T-helper 1 cell treated with Interleukin-12 subunit alpha and Interleukin-12 subunit beta and Interleukin-4 antibody, amounts not matched to agents 30 ng/mL and 1 ng/mL, for 36 hours (primary cell): ENCODE results near the gene UBAC2. TPM values are rescaled to one million over a fixed set of nuclear protein-coding genes. Genes with fewer than 3 reads are reported as not detected.

ENCODE experiments used
- intact Hi-C: fragments of 100-400 bp; cut with micrococcal nuclease; formaldehyde crosslinking; loops from one replicate; pipeline ENCODE4 v1.15.1; 2024
- total RNA-seq: library from RNA; stranded (reverse); gene quantifications from 2 replicates; pipeline ENCODE4 v1.2.3, GENCODE V29; 2022

Gene UBAC2
- total RNA-seq, 1 donor from 2014 or later = 50.0 TPM

DNA sequence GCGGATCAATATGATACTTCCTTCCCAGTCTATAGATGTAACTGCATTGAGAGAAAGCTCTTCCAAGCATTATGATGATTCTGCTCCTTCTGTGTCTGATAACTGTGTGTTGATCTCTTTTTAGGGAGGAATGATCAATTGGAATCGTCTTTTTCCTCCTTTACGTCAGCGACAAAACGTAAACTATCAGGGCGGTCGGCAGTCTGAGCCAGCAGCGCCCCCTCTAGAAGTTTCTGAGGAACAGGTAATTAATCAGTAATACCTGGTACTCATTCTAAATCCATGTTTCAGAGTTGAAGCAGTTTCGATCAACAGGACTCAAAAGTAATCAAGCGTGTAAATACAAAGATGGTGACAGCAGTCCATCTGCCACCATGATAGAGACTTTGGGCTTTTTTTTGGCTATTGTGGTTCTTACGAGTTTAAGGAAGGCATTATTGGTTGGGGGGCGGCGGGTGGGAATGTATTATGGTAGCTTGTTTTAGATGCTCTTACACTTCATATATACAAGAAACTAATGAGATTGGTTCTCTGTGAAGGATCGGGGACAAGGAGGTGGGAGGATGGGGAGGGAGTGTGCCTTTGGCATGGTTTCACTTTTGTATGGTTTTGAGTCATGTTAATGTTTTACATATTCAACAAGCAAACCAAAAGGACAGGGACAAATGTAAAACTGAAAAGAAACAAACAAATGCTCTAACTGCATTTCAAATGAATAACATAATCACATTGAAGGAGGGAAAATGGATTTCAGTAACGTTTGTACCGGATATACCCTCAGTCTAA lies 167.2 kb downstream of the UBAC2 start:
- intact Hi-C loops = loop anchor here (1.0 kb wide), 2 partner anchors 12 to 13 kb away; no protein-coding TSS in a partner anchor

DNA sequence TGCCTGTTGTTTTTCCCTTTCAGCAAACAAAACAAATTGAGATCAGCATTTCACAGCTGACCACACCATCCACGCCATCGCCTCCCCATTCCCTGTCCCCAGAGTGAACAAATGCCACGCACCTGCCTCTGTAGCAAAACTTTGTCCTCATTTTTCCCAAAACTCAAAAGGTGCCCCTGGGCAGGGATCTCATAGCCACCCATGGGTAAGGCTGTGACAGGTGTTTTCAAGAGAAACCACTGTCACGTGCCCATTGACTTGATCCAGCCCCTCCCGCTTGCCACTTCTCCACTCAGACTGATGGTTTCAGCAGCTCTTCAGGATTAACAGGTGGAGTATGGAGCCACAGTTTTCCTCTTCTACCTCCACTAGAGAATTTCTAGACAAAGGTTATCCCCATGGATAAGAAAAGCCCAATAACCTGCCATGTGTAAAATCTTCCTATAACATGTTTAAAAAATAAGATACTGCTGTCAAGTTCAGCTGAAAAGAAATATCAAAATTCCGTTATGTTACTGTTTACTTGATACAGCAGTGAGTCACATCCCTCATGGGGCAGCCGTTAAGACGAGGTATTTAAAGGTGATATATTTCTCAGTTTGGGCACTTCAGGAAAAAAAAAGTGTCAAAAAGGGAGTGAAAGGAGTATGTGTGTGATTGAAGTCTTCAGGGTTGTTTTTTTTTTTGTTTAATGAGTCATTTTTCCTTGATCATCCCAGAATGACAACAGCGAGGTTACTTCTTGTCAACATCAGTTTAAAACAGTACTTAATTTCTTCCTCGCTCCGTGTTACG lies 170.0 kb downstream of the UBAC2 start:
- intact Hi-C loops = loop anchor here (1.0 kb wide), 1 partner anchor 9 kb away; no protein-coding TSS in a partner anchor

DNA sequence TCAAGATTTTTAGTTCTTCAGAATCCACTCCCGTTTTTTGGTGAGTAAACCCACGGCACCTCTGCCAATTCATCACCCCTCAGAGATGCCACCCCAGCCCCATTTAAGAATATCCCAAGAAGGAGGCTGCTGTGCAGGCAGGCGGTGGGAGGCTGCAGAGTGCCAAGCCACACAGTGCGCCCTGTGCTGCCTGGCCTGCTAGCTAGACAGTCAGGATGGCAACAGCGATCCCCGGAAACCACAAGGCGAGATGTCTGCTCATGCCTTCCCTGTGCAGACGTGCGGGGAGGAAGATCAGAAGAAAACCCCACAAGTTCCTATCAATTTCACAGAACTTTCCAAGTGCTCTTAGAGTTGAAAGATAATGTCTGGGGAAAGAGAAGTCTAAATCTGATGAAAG lies 171.3 kb downstream of the UBAC2 start:
- intact Hi-C loops = loop anchor here (1.0 kb wide), 3 partner anchors 9 to 15 kb away; no protein-coding TSS in a partner anchor

DNA sequence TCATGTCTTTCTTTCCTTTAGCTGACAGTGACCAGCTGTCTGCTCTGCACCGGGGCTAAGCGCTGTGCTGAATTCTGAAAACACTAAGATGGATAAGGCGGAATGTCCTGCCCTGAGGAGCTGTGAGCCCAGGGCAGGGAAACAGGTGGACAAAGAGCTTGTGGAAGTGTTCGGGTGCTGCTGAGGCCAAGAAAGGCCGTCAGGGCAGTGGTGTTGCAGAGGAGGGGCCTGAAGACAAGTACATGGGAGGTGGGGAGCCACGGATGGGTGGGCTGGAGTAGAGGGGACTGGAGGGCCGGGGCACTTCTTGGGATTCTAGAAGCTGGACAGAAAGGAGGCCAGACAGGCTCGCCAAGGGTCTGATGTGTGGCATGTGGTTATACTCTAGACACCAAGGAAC lies 172.8 kb downstream of the UBAC2 start:
- intact Hi-C loops = no loop called here

GRCh38 chr13:99374169-99374991 lies 173.7 kb downstream of the UBAC2 start:
- intact Hi-C loops = no loop called here

GRCh38 chr13:99374994-99375737 lies 174.5 kb downstream of the UBAC2 start:
- intact Hi-C loops = no loop called here

DNA sequence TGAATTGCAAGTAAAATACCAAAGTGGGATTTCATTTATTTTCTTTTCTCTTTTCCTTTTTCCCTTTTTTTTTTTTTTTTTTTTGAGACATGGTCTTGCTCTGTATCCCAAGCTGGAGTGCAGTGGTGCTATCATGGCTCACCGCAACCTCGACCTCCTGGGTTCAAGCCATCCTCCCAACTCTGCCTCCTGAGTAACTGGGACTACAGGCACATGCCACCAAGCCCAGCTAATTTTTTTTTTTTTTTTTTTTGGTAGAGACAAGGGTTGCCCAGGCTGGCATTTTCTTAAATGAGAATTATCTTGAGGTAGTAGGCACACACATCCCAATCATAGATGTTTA lies 175.1 kb downstream of the UBAC2 start:
- intact Hi-C loops = no loop called here

DNA sequence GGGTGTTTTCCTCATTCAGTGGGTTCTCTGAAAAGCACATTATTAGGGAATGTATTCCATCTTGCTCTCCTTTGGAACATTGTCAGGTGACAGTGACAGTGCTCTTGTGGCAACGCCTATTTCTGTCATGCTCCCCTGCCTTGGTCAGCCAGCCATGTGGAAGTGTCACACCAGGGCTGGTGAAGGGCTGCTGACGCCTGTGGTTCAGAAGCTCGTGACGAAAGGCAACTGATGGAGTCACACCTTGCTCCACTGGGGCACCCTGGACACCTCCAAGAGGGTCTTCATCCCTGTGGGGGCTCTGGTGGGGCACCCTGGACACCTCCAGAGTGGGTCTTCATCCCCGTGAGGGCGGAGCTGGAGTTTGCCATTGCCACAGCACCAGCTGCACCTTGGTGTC lies 175.5 kb downstream of the UBAC2 start:
- intact Hi-C loops = no loop called here

DNA sequence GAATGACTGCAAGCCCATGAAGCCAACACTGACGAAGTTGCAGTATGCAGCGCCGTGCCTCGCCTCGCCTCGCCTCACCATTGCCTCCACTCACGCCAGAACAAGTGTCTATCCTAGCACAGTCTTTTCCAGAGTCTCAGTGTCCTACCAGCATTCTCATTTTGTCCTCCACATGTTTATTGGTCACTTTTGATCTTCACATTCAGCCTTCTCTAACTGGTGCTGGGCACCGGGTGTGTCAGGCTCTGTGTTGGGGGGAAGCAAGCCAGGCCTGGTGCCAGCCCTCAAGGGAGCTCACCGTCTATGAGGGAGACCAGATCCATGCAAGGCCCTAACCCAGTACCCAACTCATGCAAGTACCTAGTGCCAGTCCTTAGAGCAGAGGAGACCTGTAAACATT lies 176.3 kb downstream of the UBAC2 start:
- intact Hi-C loops = no loop called here

DNA sequence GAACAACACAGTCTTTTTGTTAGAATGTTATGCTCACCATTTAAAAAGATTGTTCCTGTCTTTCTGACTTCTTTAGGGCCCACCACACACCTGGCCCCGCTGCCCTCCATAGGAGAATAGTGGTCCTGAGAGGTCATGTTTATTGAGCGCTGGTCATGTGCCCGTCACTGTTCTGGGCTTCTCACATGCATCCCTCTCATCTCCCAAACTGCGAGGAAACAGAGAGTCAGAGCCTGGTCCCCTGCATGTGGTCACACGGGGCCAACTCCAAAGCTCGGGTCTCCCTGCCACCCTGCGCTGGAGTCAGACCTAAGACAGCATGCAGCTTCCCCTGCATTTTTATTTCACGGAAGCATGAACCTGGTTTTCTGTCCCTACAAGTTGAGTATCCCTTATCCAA lies 177.0 kb downstream of the UBAC2 start:
- intact Hi-C loops = no loop called here

DNA sequence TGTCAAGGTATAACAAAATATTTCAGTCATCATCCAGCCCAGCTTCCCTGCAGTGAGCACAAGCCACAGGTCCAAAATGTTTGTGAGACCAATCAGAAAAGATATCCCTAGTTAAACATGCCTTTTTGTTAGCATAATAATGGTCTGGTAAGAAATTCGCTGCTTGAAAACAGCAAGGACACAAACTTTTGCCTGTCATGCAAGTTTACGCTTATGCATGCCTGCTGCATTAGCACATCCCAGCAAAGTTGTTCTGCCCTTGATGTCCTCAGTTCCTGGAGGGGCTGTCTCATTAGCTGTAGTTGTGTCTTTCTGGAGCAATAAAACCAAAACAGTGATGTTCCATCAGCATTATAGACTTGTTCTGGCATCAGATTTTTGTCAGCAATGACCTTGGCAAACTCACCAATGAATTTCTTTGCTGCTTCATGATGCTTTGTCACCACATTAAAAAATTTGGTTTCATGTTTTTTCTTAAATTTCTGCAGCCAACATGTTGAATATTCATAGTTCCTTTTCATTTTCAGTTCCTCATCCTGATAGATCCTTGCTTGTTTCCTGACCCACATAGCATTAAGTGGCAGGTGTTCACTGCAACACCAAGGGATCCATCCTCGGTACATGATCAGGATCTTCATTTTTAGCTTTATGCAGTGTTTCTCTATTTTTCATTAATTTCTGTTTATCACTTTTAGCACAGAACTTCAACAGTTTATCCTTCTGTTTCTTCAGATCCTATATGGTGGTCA lies 178.5 kb downstream of the UBAC2 start:
- intact Hi-C loops = no loop called here

DNA sequence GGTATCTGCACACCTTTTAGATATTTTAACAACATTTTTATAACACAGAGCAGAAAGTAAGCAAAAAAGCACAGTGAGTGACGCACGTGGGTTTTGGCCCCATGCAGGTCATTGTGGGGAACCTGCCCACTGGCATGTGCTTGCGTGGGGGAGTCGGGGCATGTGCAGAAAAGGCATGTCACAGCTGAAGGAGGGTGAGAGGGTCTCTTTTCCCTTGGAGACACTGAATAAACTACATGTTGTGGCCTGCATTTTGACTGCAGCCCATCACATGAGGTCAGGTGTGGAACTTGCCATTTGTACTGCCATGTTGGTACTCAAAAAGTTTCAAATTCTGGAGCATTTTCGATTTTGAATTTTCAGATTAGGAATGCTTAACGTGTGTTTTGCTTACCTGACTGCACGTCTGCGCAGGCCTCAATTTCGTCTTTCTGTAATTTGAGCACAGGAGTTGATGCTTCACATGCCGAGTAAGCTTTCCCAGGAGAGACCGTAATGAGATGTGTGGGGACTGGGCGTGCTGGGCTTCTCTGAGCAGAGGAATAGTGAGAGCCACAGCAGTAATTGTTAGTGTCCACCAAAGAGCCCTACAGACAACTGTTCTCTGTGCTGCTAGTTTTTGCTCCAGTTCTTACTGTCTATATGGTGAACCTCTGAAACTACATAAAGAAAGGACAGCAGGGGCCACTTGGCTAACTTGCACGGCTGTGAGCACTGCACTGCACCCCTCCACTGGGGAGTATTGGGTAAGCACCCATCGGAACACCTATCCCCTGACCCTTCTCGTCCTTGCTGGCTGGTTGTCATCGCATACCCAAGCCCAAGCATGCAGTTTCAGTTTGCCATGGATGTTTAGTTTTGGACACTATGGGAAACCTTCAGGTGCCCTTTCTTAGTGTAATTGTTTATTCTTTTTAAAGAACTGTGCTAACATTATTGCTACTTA lies 179.5 kb downstream of the UBAC2 start:
- intact Hi-C loops = loop anchor here (2.0 to 5.0 kb wide), 3 partner anchors 65 to 293 kb away; no protein-coding TSS in a partner anchor

GRCh38 chr13:99380921-99381645 lies 180.4 kb downstream of the UBAC2 start:
- intact Hi-C loops = loop anchor here (1.0 to 5.0 kb wide), 8 partner anchors 9 to 294 kb away; no protein-coding TSS in a partner anchor

DNA sequence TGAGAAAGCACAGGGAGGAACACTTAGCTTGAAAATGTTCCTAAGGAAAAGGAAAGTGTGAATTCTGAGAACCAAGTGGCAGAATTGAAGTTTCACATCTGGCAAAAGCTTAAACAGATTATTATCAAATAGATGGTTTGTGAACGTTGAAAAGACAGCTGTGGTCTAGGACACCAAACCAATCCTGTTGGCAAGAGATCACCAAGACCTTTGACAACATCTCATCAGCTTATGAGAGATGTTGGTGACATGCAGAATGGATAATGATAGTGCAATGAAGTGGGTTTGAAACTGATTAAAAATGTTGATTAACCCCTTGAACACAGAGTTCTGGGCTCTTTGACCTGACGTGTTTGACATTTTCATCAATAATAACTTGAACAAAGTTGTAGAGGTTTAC lies 181.1 kb downstream of the UBAC2 start:
- intact Hi-C loops = loop anchor here (1.0 to 5.0 kb wide), 8 partner anchors 9 to 294 kb away; no protein-coding TSS in a partner anchor

GRCh38 chr13:99382428-99383133 lies 181.9 kb downstream of the UBAC2 start:
- intact Hi-C loops = loop anchor here (5.0 kb wide), 1 partner anchor 295 kb away; no protein-coding TSS in a partner anchor

DNA sequence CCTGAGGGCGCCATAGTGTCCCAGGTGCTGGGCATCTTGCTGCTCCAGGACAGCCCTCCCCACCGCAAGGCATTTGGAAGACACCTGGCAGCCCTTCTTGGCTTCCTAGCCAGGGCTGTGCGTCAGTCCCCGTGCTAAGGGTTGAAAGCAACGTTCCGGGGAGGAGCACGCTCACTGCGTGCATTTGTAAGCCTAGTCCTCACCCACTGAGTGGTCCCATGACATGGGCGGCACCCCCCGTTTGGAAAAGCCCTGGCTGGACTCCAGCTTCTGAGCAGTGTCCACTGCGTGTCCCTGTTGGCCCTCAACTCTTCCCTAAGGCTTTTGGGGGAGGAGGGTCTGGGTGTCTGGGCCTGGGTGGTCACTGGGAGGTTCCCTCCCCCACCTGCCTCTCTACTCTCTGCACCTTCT lies 182.9 kb downstream of the UBAC2 start:
- intact Hi-C loops = loop anchor here (5.0 kb wide), 1 partner anchor 296 kb away; no protein-coding TSS in a partner anchor

GRCh38 chr13:99383946-99384345 lies 183.3 kb downstream of the UBAC2 start:
- intact Hi-C loops = loop anchor here (5.0 kb wide), 1 partner anchor 297 kb away; no protein-coding TSS in a partner anchor
